GM19193 (cell line): ENCODE data around the gene DCD.

Source experiments
- POLR2A ChIP-seq: IDR thresholded peaks from 4 replicates; pipeline ENCODE4 v1.6.1; 2011; ENCODE audit not compliant: insufficient read depth, insufficient read length; ENCODE audit errors: extremely low read depth

DCD gene

DNA sequence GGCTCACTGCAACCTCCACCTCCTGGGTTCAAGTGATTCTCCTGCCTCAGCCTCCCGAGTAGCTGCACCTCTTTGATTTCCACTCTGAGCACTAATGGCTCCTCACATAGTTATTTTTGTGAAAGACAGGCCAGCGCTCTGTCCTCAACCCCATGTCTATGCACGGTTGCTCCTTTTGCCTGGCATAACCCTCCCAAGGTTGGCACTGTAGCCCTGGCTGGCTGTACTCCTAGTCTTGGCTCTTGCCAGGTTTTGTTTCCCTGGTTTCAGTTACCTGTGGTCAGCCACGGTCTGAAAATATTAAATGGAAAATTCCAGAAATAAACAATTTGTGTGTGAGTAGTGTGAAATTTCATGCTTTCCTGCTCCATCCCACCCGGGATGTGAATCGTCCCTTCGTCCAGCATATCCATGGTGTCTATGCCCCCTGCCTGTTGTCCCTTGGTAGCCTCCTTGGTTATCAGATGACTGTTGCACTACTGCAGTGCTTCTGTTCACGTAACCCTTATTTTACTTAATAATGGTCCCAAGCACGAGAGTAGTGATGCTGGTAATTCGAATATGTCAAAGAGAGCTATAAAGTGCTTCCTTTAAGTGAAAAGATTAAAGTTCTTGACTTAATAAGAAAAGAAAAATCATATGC is 12.3 kb upstream of the DCD start:
- TF ChIP-seq POLR2A = no peak

DNA sequence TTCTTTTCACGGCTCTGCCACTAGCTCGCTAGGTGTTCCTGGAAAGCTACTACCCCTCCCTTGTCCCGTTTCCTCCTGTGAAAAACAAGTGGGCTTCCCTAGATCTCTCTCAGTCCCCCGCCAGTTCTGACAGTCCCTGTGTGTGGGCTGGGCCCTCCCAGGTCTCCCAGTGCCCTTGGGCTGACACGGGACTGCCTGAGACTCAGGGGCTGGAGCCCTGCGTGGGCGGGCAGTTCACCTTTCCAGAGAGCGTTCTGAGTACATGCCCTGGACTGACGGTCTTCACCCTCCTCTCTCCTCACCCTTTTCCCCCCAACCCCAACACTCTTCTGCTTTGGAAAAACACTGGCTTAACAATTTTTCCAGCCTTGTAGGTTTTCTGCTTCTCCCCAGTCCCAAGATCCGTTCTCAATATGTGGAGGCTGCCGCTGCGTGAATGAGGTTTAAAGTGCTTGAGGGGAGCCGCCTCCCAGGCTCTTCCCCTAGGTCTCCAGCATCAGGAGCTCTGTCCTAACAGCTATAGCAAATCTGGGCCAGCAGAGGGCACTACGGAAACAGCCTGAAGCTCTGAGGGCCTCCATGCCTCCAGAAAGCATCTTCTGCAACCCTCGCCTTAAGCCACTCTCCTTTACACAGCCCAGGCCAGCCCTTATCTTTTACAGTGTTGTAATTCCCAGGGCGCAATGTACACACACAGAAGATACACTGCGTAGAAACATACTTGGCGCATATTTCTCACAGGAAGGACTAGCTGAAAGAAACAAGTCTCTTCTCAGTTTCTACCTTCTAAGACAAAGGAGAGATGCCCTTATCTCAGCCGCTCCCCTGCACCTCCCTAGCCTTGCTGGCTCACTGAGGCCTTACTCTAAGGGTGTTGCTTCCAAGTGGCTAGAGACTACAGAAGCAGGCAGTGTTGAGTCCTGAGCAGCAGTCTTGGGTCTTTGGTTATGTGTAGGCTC is 10.4 kb upstream of the DCD start:
- TF ChIP-seq POLR2A = no peak

DNA sequence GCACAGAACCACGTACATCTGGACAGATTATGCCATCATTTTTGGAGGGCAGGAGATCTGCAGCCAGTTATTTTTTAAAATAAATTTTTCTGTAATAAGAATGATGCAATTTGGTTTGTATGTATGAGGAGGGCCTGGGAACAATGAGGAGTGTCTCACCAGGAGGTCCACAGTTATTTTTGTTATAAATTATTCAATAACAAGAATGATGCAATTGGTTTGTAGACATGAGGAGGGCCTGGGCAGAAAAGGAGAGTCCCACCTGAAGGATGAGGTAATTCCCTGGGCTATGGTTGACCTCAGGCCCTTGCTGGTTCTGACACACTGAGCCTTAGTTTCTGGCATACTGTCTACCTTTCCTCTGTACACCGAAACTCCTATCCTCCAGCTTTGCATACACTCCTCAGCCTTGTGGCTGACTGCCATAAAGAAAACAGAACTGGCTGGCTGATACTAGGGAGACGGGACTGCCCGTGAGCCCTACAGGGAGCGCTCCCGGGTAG is 9.0 kb upstream of the DCD start:
- TF ChIP-seq POLR2A = no peak

DNA sequence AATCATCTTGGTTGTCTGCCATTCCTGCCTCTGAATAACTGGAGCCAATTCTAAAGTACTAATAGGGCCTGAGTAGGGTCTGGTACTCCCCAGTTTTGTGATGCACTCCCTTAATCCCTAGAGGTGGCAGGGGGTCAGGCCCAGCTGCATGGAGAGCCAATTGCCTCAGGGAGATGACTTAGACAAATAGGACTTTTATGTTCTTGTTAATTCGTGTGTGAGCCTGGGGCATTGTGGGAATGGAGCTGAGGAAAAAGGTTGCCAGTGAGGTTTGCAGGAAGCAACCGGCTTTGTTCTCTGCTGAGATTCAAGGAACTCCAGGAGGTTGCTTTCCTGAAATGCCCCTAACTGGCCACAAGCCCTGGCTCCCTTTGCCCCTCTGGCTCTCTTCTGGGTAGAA is 6.8 kb upstream of the DCD start:
- TF ChIP-seq POLR2A = no peak

DNA sequence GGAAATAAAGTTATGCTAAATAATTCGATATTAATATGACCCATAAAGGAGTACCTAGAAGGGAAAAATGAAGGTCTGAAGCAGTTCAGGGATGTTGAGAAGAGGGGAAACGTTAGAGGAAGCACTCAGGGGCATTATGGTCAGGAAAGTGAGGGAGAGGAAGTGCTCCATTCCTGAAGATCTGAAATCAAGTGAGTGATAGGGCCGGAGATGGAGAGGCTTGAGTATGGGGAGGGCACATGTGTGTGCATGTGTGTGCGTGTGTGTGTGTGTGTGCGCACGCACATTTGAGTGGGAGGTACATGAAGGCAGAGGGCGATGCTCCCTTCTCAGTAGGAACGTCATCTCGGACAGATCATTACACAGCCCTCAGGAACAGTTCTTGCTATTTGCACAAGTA is 4.9 kb upstream of the DCD start:
- TF ChIP-seq POLR2A = no peak

DNA sequence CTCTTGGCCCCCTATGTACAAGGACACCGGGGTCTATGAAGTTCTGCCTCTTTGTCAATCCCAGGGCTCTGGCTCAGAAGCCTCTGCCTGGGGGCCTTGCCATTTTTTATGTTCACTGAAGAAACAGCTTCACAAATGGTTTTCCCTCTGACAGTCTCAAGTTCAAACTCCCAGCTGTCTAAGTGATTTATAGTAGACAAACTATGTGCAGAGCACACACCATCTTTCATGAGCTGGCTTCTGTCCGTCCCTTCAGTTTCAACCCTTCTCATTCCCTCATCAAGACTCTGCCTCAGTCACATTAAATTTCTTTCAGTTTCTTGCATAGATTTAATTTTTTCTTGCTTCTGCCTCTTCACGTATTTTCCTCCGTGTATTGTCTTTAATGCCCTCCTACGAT is 2.7 kb upstream of the DCD start:
- TF ChIP-seq POLR2A = no peak

DNA sequence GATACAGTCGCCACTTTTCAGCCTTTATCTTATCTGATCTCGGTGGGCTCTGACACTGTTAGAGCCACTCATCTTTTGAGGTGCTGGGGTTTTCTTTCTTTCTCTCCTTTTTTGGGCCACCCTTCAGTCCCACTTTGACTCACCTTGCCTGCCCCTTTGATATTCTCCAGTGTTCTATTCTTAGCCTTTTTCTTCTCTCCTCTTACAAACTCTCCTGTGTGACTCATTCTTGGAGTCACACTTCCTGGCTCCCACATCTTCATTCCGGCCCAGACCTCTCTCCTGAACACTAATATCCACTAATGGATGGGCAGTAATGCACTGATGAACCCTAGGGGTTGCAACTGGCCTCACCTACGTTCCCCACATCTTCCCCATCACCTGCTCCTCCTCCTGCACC is 2.2 kb upstream of the DCD start:
- no peak for TF ChIP-seq POLR2A

DNA sequence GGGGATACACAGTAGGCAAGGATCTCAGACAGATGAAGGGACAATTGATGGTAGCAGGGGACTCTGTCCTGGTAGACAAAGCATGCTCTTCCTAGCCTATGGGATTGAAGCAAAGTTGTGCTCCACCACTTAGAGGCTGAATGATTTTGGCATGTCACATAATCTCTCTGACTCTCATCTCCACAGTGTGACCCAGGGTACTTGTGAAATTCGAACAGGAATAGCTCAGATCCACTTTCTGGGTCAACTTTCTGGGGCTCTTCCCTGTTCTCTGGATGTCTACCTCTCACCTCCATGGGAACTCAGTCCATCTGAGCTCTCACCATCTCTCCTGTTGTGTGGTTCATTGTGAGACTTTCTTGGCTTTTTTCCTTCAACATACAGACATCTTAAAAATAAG is 1.7 kb upstream of the DCD start:
- no peak for TF ChIP-seq POLR2A

DNA sequence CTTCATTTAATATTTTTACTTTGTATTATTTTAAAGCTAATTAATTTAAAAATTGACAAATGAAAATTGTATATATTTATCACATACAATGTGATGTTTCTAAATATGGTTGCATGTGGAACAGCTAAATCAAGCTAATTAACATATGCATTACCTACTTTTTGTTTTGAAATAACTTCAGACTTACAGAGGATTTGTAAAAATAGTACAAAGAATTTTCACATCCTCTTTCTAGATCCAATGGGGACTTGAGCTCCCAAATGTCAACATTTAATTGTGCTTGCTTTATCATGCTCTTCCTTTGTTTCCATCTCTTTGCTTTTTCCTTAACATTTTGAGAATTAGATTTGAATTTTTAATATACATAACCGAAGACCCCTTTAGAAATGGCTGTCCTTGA is 6.6 kb downstream of the DCD start:
- no peak for TF ChIP-seq POLR2A

DNA sequence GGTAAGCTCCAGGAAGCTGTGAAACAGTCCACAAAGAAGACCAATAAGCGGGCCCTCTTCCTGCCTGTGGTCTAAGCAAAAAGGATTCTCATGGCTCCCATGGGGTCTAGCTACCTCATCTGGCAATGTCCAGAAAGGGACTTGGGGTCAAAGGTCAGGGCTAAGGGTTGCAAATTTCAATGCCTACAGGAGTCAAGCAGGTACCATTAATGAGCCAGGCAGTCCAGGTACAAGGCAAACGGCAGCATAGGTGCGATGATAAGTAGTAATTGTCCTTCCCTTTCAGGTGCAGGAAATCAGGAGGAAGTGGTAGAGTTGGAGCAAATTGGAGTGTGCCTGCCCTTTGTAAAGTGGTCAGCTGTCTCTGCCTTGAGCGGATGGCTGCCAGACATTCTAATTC is 7.1 kb downstream of the DCD start:
- TF ChIP-seq POLR2A = no peak

DNA sequence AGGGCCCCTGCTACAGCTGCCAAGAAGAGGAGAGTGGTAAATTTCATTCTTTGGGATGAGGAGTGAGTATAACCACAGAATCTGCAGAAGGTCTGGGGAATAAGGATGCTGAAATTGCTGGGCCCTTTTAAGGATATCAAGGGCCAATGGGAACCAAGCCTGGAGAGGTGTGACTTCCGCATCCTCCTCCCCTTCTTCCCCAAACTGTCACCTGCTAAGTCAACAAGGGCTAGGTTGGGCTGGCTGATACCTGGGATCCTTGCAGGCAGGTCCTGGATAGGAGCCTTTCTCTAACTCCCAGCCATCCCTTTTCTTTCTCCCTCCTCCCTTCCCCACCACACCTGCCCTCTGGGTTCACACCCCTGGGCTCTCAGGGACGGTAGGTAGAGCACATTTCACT is 13.4 kb downstream of the DCD start, which contains the start of gene LACRT:
Gene LACRT, minus strand, starts transcription at position 101 of the 400 bp plus-strand sequence. Its CDS starts 54 bp downstream, at position 47.
- no peak for TF ChIP-seq POLR2A

DNA sequence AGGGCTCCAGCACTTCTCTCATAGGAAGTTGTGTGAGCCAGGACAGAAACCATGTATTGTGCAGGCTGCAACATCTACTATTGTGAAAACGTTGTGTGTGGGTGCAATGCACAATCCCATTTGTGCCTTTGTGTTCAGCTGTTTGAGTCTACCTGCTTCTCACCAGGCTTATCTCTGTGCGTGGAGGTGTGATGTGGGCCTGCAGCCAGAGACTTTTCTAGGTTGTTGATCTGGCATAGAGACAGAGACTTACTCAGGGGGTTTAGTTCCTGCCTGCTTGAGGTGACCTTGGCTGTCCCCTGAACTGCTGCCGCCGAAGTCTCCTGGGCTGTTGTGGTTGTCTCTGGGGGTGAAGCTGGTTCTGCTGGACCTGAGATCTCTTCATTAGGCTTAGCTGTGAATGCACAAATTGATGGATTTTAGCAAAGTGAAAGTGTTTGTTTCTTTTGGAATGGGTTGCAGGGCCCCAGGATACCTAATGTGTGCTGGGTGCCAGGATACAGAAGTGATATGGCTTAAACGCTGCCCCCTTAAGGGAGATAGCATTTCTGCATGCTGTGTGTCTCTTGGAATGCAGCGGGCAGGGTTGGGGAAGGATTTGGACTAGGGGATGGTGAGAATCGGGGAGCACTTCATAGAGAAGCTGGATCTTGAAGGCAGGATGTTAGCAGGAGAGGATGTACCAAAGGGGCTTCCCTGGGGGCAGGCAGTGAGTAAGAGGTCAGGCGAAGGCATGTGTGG is 16.0 kb downstream of the DCD start:
- TF ChIP-seq POLR2A = no peak

DNA sequence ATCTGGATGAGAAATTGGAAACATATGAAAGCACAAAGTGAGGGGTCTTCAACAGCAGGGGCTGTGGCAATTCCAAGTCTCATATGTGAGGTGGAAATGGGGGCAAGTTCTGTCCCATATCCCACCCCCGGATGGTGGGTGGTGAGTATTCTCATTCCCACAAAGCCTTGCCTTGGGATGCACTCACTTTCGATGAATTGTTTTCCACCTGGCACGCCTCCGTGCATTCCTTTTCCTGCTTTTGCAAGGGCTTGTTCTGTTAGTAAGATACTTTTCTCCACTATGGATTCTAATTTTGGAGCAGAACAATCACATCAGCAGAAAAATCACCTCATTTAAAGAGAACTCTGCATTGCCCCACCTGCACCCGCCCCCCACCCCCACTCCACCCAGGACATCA is 16.6 kb downstream of the DCD start:
- no peak for TF ChIP-seq POLR2A

DNA sequence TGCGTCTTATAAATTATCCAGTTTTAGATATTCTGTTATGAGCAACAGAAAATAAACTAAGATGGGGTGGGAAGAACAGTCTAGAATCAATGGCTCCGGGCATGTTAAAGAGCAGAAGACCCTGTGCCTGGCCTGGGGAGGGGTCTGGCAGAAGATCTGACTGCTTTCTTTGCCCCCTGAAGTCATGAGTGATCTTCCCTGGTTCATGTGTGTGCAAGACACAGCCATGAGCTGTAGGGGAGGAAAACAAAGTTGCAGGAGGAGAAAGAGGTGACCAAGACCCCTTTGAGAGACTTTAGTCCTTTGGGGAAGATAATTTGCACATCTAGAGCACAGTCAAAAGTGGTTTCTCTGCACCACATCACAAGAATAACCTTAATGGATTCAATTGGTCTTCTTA is 18.2 kb downstream of the DCD start:
- TF ChIP-seq POLR2A = no peak

DNA sequence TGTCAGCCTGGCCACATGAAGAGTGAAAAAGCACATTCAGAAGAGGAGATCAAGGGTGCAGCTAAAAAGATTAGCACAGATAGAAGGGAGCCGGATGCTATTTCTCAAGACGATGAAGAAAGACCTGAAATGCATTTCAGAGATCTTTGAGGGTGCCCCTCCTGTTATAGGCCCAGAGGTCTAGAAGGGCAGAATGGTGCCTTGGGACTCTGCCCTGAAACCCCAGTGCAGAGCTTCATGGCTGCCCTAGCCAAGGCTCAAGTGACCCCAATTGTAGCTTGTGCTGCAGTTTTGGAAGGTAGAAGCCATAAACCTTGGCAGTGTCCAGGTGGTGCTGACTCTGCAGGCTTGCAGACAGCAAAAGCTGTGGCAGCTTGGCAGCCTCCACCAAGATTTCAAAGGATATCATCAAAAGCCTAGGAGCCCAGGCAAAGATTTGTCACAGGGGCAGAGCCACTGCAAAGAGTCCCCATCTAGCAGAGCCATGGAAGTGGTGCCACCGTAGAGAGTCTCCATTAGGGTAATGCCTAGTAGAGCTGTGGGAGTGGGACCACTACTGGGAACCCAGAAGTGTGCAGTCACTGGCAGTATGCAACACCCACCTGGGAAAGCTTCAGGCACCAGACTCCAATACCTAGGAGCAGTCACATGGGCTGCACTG is 19.8 kb downstream of the DCD start:
- TF ChIP-seq POLR2A = no peak
